Mononuclear cell (primary cell): ENCODE measurements around the gene CCDC17. TPM values are rescaled to one million over a fixed set of nuclear protein-coding genes. Genes with fewer than 3 reads are reported as not detected.

Source experiments
- H3K27me3 ChIP-seq: 2 replicates; pipeline ENCODE4 v1.6.0; 2011; ENCODE audit warnings: low read length, control low read depth; ENCODE audit not compliant: insufficient read depth
- H3K4me1 ChIP-seq: 2 replicates; pipeline ENCODE4 v1.5.1; 2011; ENCODE audit warnings: mild to moderate bottlenecking, low read length, control low read depth; ENCODE audit not compliant: insufficient read depth
- H3K4me3 ChIP-seq: 2 replicates; pipeline ENCODE4 v1.5.1; 2011; ENCODE audit warnings: mild to moderate bottlenecking, low read length, moderate library complexity
- H3K9me3 ChIP-seq: 2 replicates; pipeline ENCODE4 v1.5.1; 2011; ENCODE audit warnings: low read depth, mild to moderate bottlenecking, control low read depth, low read length
- total RNA-seq: library from RNA; depleted of rRNA; stranded (reverse); fragments of >200 nt; gene quantifications from one replicate; pipeline ENCODE4 v1.2.3, GENCODE V29; 2012

CCDC17 gene
- total RNA-seq, 1 donor, result 2.6 TPM

- H3K27me3 ChIP-seq, result no peaks in the 10 kb centered on the region
- H3K9me3 ChIP-seq, result no peaks in the 10 kb centered on the region
- peaks cover 4% of the 10 kb centered on the region for H3K4me1 ChIP-seq
- H3K4me3 ChIP-seq, result no peak overlapping the region
Measured at GRCh38 chr1:45570631-45571030, 53.2 kb downstream of the CCDC17 start.

Other genes with a start within 250 kb of the CCDC17 start
- gene TESK2, start 132.9 kb downstream of the CCDC17 start, total RNA-seq, result 4.0 TPM
- gene CCDC163, start 124.0 kb downstream of the CCDC17 start, total RNA-seq, result 0.63 TPM
- 0.10 TPM for gene MMACHC, start 123.8 kb downstream of the CCDC17 start, total RNA-seq
- 27.7 TPM for gene PRDX1, start 102.2 kb downstream of the CCDC17 start, total RNA-seq
- 37.3 TPM for gene AKR1A1, start 73.2 kb downstream of the CCDC17 start, total RNA-seq
- gene NASP, start 40.0 kb downstream of the CCDC17 start, total RNA-seq, result 43.1 TPM
- 141 TPM for gene GPBP1L1, start 62.5 kb upstream of the CCDC17 start, total RNA-seq
- 16.0 TPM for gene TMEM69, start 64.1 kb upstream of the CCDC17 start, total RNA-seq
- gene IPP, start 126.6 kb upstream of the CCDC17 start, total RNA-seq, result 2.4 TPM
- 3.9 TPM for gene MAST2, start 179.6 kb upstream of the CCDC17 start, total RNA-seq